MCF 10A (cell line): ENCODE measurements around the gene RFPL3. TPM values are rescaled to one million over a fixed set of nuclear protein-coding genes. Genes with fewer than 3 reads are reported as not detected.
A peak's percentile ranks its signal among the peaks of the same experiment; 100 is the strongest.
"Not testable (repeated sequence)": the region's sequence is repeated elsewhere in the genome, so short reads cannot be mapped to it uniquely, and the experiment has no call there.

Source experiments
- BruUV-seq: library from RNA; stranded (reverse); fragments of 400-500 nt; replicated peaks from 2 replicates; lab custom pipeline; 2021; lab: Mats Ljungman, UMichigan
- CTCF ChIA-PET: fragments of 300-600 bp; sonication (Branson Sonifier 250); formaldehyde crosslinking; extraction: SDS; loops from one replicate; lab custom pipeline; 2021; ENCODE audit warnings: antibody characterized with exemption, inconsistent platforms; lab: Yijun Ruan, JAX
- POLR2A ChIA-PET: fragments of 300-600, 350-650 bp; sonication (Branson Sonifier 250); formaldehyde crosslinking; extraction: SDS; loops from one replicate; lab custom pipeline; 2020; ENCODE audit warnings: antibody characterized with exemption, inconsistent platforms; lab: Yijun Ruan, JAX
- DNase-seq: peaks from one replicate; pipeline ENCODE4 v3.0.0-alpha.2; 2018; ENCODE audit not compliant: unreplicated experiment
- H3K27ac Mint-ChIP-seq: one replicate; pipeline ENCODE4 v1.8.0; 2022; ENCODE audit warnings: mild to moderate bottlenecking, low read depth, mixed read lengths; ENCODE audit not compliant: unreplicated experiment
- H3K27me3 Mint-ChIP-seq: one replicate; pipeline ENCODE4 v1.8.0; 2022; ENCODE audit warnings: mixed read lengths; ENCODE audit not compliant: insufficient read depth, unreplicated experiment
- H3K36me3 Mint-ChIP-seq: one replicate; pipeline ENCODE4 v1.8.0; 2022; ENCODE audit warnings: mild to moderate bottlenecking, moderate library complexity, mixed read lengths; ENCODE audit not compliant: insufficient read depth, unreplicated experiment
- H3K4me1 Mint-ChIP-seq: one replicate; pipeline ENCODE4 v1.8.0; 2022; ENCODE audit warnings: mixed read lengths; ENCODE audit not compliant: insufficient read depth, unreplicated experiment
- H3K4me3 Mint-ChIP-seq: one replicate; pipeline ENCODE4 v1.8.0; 2022; ENCODE audit warnings: mild to moderate bottlenecking, moderate library complexity, mixed read lengths; ENCODE audit not compliant: unreplicated experiment
- H3K9me3 Mint-ChIP-seq: one replicate; pipeline ENCODE4 v1.8.0; 2022; ENCODE audit warnings: mixed read lengths; ENCODE audit not compliant: unreplicated experiment
- CTCF ChIP-seq: fragments of 200-600 bp; IDR thresholded peaks from one replicate; pipeline ENCODE4 v1.8.0; 2022; ENCODE audit warnings: antibody characterized with exemption, mild to moderate bottlenecking; ENCODE audit not compliant: unreplicated experiment
- intact Hi-C: fragments of 100-400 bp; cut with micrococcal nuclease; formaldehyde crosslinking; loops from 2 replicates; pipeline ENCODE4 v1.14.1; 2022
- total RNA-seq: library from RNA; stranded (reverse); gene quantifications from 2 replicates; pipeline ENCODE4 v1.2.3, GENCODE V29; 2022

Gene RFPL3
- total RNA-seq, 1 experiment from 2014 or later = not detected

GRCh38 chr22:32354360-32355351 lies 3.0 kb upstream of the RFPL3 start:
- POLR2A ChIA-PET = interaction anchor here (0.6 kb wide), 1 partner anchor 47 kb away, joined by 3 read pairs; no protein-coding TSS in a partner anchor
- Mint-ChIP-seq H3K27ac (no peak overlapping the region), H3K36me3 (no peaks in the 10 kb centered on the region), H3K4me1 (no peaks in the 10 kb centered on the region), H3K27me3 (peaks cover 56% of the 10 kb centered on the region), H3K9me3 (peaks cover 8% of the 10 kb centered on the region), H3K4me3 (no peak overlapping the region)
- no TSS peak for BruUV-seq
- no peak for TF ChIP-seq CTCF
- DNase-seq = no peak
- intact Hi-C loops = loop anchor here (1.0 kb wide), 1 partner anchor 251 kb away; no protein-coding TSS in a partner anchor
- CTCF ChIA-PET = interaction anchor here (1.5 kb wide), 1 partner anchor 21 kb away, joined by 3 read pairs; no protein-coding TSS in a partner anchor

- no peaks in the 10 kb centered on the region for H3K36me3 Mint-ChIP-seq
- peak; percentile 45 for DNase-seq
- peaks cover 8% of the 10 kb centered on the region for H3K9me3 Mint-ChIP-seq
- peaks cover 60% of the 10 kb centered on the region for H3K27me3 Mint-ChIP-seq
- no peak overlapping the region for H3K4me3 Mint-ChIP-seq
- intact Hi-C loops = loop anchor here (1.0 kb wide), 1 partner anchor 252 kb away; no protein-coding TSS in a partner anchor
- POLR2A ChIA-PET = interaction anchor here (0.6 kb wide), 1 partner anchor 48 kb away, joined by 3 read pairs; no protein-coding TSS in a partner anchor
- no peak overlapping the region for H3K27ac Mint-ChIP-seq
- CTCF ChIA-PET = interaction anchor here (0.6 to 1.5 kb wide), 10 partner anchors 23 to 1062 kb away, joined by 3 to 4 read pairs (median 3); no protein-coding TSS in a partner anchor
- TF ChIP-seq CTCF = peak; percentile 20
- BruUV-seq = no TSS peak
- H3K4me1 Mint-ChIP-seq = no peaks in the 10 kb centered on the region
These were observed 1.9 kb upstream of the RFPL3 start for GRCh38 chr22:32355760-32356159.

GRCh38 chr22:32360096-32360495 lies 2.4 kb downstream of the RFPL3 start:
- H3K4me3 Mint-ChIP-seq, H3K4me1 Mint-ChIP-seq, BruUV-seq, H3K36me3 Mint-ChIP-seq, H3K9me3 Mint-ChIP-seq, CTCF ChIA-PET, DNase-seq, intact Hi-C loops, H3K27ac Mint-ChIP-seq, POLR2A ChIA-PET: not testable (repeated sequence)
- peaks cover 92% of the 10 kb centered on the region for H3K27me3 Mint-ChIP-seq

- no peaks in the 10 kb centered on the region for H3K9me3 Mint-ChIP-seq
- H3K4me1 Mint-ChIP-seq = no peaks in the 10 kb centered on the region
- ChIA-PET CTCF (no interaction called here), POLR2A (no interaction called here)
- H3K27me3 Mint-ChIP-seq = peaks cover 95% of the 10 kb centered on the region
- DNase-seq = no peak
- intact Hi-C loops = no loop called here
- no peak for TF ChIP-seq CTCF
- no peak overlapping the region for H3K27ac Mint-ChIP-seq
- no peaks in the 10 kb centered on the region for H3K36me3 Mint-ChIP-seq
- no peak overlapping the region for H3K4me3 Mint-ChIP-seq
- BruUV-seq = no TSS peak
These were observed 3.6 kb downstream of the RFPL3 start for GRCh38 chr22:32361257-32361656.
